ENCODE data around the gene TMEM252. TPM values are rescaled to one million over a fixed set of nuclear protein-coding genes. Genes with fewer than 3 reads are reported as not detected.

The TMEM252 gene
- total RNA-seq, 4 donors from 2014 or later: not detected

GRCh38 chr9:68497629-68498028, 43.1 kb downstream of the TMEM252 start:
- no peak overlapping the region for H3K4me3 ChIP-seq
- no peaks in the 10 kb centered on the region for H3K9me3 ChIP-seq
- DNase-seq (ENCODE audit: low spot score in 2 of 2): no peak
- 94% methylated on average over 1 of the region's 1 CpG for WGBS
- peaks cover 2% of the 10 kb centered on the region for H3K4me1 ChIP-seq
- no peak overlapping the region for H3K27ac ChIP-seq
- no peaks in the 10 kb centered on the region for H3K36me3 ChIP-seq
- H3K27me3 ChIP-seq: no peaks in the 10 kb centered on the region
- no peak for TF ChIP-seq POLR2AphosphoS5 (IDR thresholded peaks at IDR 0.05)
- TF ChIP-seq POLR2A (IDR thresholded peaks at IDR 0.05): no peak
- TF ChIP-seq, protein P1, sequence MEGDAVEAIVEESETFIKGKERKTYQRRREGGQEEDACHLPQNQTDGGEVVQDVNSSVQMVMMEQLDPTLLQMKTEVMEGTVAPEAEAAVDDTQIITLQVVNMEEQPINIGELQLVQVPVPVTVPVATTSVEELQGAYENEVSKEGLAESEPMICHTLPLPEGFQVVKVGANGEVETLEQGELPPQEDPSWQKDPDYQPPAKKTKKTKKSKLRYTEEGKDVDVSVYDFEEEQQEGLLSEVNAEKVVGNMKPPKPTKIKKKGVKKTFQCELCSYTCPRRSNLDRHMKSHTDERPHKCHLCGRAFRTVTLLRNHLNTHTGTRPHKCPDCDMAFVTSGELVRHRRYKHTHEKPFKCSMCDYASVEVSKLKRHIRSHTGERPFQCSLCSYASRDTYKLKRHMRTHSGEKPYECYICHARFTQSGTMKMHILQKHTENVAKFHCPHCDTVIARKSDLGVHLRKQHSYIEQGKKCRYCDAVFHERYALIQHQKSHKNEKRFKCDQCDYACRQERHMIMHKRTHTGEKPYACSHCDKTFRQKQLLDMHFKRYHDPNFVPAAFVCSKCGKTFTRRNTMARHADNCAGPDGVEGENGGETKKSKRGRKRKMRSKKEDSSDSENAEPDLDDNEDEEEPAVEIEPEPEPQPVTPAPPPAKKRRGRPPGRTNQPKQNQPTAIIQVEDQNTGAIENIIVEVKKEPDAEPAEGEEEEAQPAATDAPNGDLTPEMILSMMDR (IDR thresholded peaks at IDR 0.05): no peak
- no peak for TF ChIP-seq EP300 (IDR thresholded peaks at IDR 0.05)

GRCh38 chr9:68496356-68496755, 44.3 kb downstream of the TMEM252 start:
- Histone ChIP-seq H3K27ac (no peak overlapping the region), H3K27me3 (no peaks in the 10 kb centered on the region), H3K9me3 (no peaks in the 10 kb centered on the region), H3K4me3 (no peak overlapping the region), H3K36me3 (no peaks in the 10 kb centered on the region), H3K4me1 (peaks cover 2% of the 10 kb centered on the region)
- TF ChIP-seq POLR2AphosphoS5 (IDR thresholded peaks at IDR 0.05) (no peak), EP300 (IDR thresholded peaks at IDR 0.05) (no peak), POLR2A (IDR thresholded peaks at IDR 0.05) (no peak)
- TF ChIP-seq, protein P1 (IDR thresholded peaks at IDR 0.05): no peak
- no peak for DNase-seq (ENCODE audit: low spot score in 2 of 2)

- DNase-seq (ENCODE audit: low spot score in 2 of 2): no peak
- H3K4me3 ChIP-seq: no peak overlapping the region
- no peak overlapping the region for H3K27ac ChIP-seq
- no peaks in the 10 kb centered on the region for H3K9me3 ChIP-seq
- WGBS: 33% methylated on average over 1 of the region's 1 CpG
- TF ChIP-seq, protein P1 (IDR thresholded peaks at IDR 0.05): no peak
- TF ChIP-seq POLR2AphosphoS5 (IDR thresholded peaks at IDR 0.05) (no peak), EP300 (IDR thresholded peaks at IDR 0.05) (no peak), POLR2A (IDR thresholded peaks at IDR 0.05) (no peak)
- no peaks in the 10 kb centered on the region for H3K36me3 ChIP-seq
- no peaks in the 10 kb centered on the region for H3K27me3 ChIP-seq
- no peaks in the 10 kb centered on the region for H3K4me1 ChIP-seq
These were observed 45.4 kb downstream of the TMEM252 start for GRCh38 chr9:68495247-68495646.

DNA sequence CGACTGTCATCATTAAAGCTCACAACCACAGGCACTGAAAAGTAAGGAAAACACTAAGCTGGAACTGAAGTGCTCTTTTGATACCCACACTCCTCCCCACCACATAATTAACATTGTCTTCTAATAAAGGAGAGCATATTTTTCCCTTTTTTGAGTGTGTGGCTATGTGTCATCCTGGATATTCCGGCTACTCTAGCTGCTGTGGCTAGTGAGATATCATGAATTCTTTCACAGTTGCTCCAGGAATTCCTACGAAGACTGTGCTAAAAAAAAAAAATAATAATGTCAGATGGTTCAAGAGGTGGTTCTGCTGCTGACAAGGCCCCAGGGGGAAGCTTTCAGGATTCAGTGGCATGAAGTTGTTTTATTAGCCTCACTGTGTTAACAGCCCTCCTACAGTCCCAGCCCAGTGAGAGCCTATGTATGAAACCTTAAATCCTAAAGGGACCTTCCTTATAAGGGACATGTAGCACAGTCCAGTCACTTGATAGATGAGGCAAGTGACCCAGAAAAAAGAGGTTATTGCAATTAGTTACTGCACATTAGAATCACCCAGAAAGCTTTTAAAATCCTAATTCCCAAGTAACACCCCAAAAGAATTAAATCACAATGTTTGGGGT, 46.6 kb downstream of the TMEM252 start:
- TF ChIP-seq EP300 (IDR thresholded peaks at IDR 0.05): no peak
- TF ChIP-seq POLR2A (IDR thresholded peaks at IDR 0.05): no peak
- no peak for TF ChIP-seq POLR2AphosphoS5 (IDR thresholded peaks at IDR 0.05)
- TF ChIP-seq, protein P1 (IDR thresholded peaks at IDR 0.05): no peak
- H3K27me3 ChIP-seq: no peaks in the 10 kb centered on the region
- no peaks in the 10 kb centered on the region for H3K9me3 ChIP-seq
- 58% methylated on average over 3 of the region's 3 CpGs for WGBS
- H3K4me1 ChIP-seq: no peaks in the 10 kb centered on the region
- no peaks in the 10 kb centered on the region for H3K36me3 ChIP-seq
- no peak for DNase-seq (ENCODE audit: low spot score in 2 of 2)
- H3K27ac ChIP-seq: no peak overlapping the region
- H3K4me3 ChIP-seq: no peak overlapping the region

DNA sequence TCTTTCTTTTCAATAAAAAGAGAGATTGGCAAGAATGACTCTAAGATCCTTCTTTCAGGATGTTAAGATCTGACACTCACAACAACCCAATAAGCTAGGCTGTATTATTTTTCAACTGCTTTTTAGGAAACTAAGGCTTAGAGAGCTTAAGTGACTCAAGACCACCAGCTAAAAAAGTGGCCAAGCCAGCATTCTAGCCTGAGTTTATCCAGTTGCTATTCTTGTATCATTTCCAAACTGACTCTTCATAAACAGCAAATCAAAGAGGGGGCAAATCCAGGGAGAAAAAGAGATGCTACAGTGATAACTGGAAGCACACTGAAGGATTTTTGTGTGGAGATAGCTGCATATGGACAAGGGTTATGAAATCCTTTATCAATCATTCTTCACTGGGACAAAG, 47.1 kb downstream of the TMEM252 start:
- Histone ChIP-seq H3K27ac (no peak overlapping the region), H3K36me3 (no peaks in the 10 kb centered on the region), H3K27me3 (no peaks in the 10 kb centered on the region), H3K4me3 (no peak overlapping the region), H3K4me1 (no peaks in the 10 kb centered on the region), H3K9me3 (no peaks in the 10 kb centered on the region)
- DNase-seq (ENCODE audit: low spot score in 2 of 2): no peak
- TF ChIP-seq POLR2A (IDR thresholded peaks at IDR 0.05) (no peak), EP300 (IDR thresholded peaks at IDR 0.05) (no peak), POLR2AphosphoS5 (IDR thresholded peaks at IDR 0.05) (no peak)
- TF ChIP-seq, protein P1 (IDR thresholded peaks at IDR 0.05): no peak

All from suprapubic skin (tissue), 4 donors.